Endodermal cell (in vitro differentiated cells): ENCODE measurements around the gene CAMSAP1. TPM values are rescaled to one million over a fixed set of nuclear protein-coding genes. Genes with fewer than 3 reads are reported as not detected.

Experiments used
- DNase-seq: peaks from one replicate; pipeline ENCODE4 v3.0.0-alpha.2; 2017
- H3K27ac ChIP-seq: 2 replicates; pipeline ENCODE4 v1.5.1; 2013; ENCODE audit warnings: mild to moderate bottlenecking, low read depth, low read length, moderate library complexity
- H3K27me3 ChIP-seq: 2 replicates; pipeline ENCODE4 v1.6.1; 2013; ENCODE audit warnings: mild to moderate bottlenecking, low read length, moderate library complexity; ENCODE audit not compliant: insufficient read depth, control insufficient read depth, poor library complexity, severe bottlenecking
- H3K36me3 ChIP-seq: 2 replicates; pipeline ENCODE4 v1.7.0; 2013; ENCODE audit warnings: mild to moderate bottlenecking, low read length, moderate library complexity; ENCODE audit not compliant: control insufficient read depth, insufficient read depth
- H3K4me1 ChIP-seq: one replicate; pipeline ENCODE4 v1.7.0; 2013; ENCODE audit warnings: low read length; ENCODE audit not compliant: control insufficient read depth, insufficient read depth
- H3K4me3 ChIP-seq: 2 replicates; pipeline ENCODE4 v1.5.1; 2013; ENCODE audit warnings: mild to moderate bottlenecking, low read length, moderate library complexity
- H3K9ac ChIP-seq: 2 replicates; pipeline ENCODE4 v1.6.1; 2013; ENCODE audit warnings: mild to moderate bottlenecking, low read length, moderate library complexity; ENCODE audit not compliant: poor library complexity, severe bottlenecking; ENCODE audit errors: extremely low read depth
- H3K9me3 ChIP-seq: 2 replicates; pipeline ENCODE4 v1.6.1; 2013; ENCODE audit warnings: mild to moderate bottlenecking, low read length, moderate library complexity; ENCODE audit not compliant: control insufficient read depth
- H3K27ac Mint-ChIP-seq: 2 replicates; pipeline ENCODE4 v1.8.0; 2020; ENCODE audit warnings: mixed read lengths
- H3K27me3 Mint-ChIP-seq: 2 replicates; pipeline ENCODE4 v1.8.0; 2021; ENCODE audit warnings: mild to moderate bottlenecking, mixed read lengths; ENCODE audit not compliant: insufficient read depth
- H3K36me3 Mint-ChIP-seq: 2 replicates; pipeline ENCODE4 v1.8.0; 2020; ENCODE audit warnings: low read depth, mixed read lengths
- H3K4me1 Mint-ChIP-seq: 2 replicates; pipeline ENCODE4 v1.8.0; 2020; ENCODE audit warnings: mixed read lengths
- H3K4me3 Mint-ChIP-seq: 2 replicates; pipeline ENCODE4 v1.8.0; 2020; ENCODE audit warnings: mild to moderate bottlenecking, moderate library complexity, mixed read lengths
- H3K9me3 Mint-ChIP-seq: 2 replicates; pipeline ENCODE4 v1.8.0; 2020; ENCODE audit warnings: mild to moderate bottlenecking, mixed read lengths
- WGBS, 2 experiments: methylation state at CpG; one replicate each; pipeline versions ENCODE4 v1.1.5 to v1.1.7; 2013; ENCODE audit warnings: missing lambda C conversion rate in 2 of 2, mixed read lengths in 1 of 2; ENCODE audit not compliant: insufficient coverage in 1 of 2, insufficient read length in 1 of 2; 5-methylcytosine and 5-hydroxymethylcytosine counted together
- total RNA-seq, 2 donors: library from RNA; stranded (reverse); fragmentation: NEBNext Ultra II Directional in 1 of 2; extraction: Animal tissue kit (Norgen Biotek cat#: 25700) in 1 of 2; gene quantifications; 2 replicates in 1 of 2; 3 replicates in 1 of 2; pipeline ENCODE4 v1.2.1, GENCODE V29; 2021
- TF ChIP-seq, protein P1 (sequence below): fragments of 200-600 bp; sonication (generic); conservative IDR thresholded peaks from 2 replicates; pipeline ENCODE4 v1.5.0; 2021; ENCODE audit warnings: antibody characterized with exemption, mild to moderate bottlenecking

The CAMSAP1 gene
- total RNA-seq, 2 donors from 2014 or later: 40.1 to 43.1 TPM

DNA sequence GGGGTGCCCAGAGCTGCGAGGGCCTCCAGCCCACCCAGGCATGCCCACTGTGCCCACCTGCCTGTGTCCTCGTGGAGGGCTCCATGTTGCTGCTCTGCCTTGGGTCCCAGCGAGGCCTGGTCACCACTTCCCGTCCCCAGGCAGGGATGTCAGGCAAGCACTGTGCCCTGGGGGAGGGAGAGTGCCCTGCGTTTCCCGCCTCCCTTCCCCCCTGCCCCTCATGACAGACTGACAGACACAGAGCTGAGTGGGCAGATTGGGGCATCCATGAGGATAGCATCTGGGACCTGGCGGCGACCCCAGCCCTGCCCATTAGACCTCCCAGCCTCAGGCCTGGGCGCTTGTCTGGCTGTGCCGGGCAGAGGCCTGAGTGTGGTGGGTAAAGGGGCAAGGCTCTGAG is 148.5 kb downstream of the CAMSAP1 start:
- WGBS, 2 experiments: 88 to 94% methylated on average over 7 to 10 of the region's 10 CpGs
- Mint-ChIP-seq H3K36me3 (no peaks in the 10 kb centered on the region), H3K4me3 (no peak overlapping the region), H3K27me3 (no peaks in the 10 kb centered on the region), H3K27ac (no peak overlapping the region), H3K4me1 (no peaks in the 10 kb centered on the region), H3K9me3 (no peaks in the 10 kb centered on the region)
- Histone ChIP-seq H3K9ac (no peak overlapping the region), H3K27ac (no peak overlapping the region), H3K4me1 (no peaks in the 10 kb centered on the region), H3K36me3 (no peaks in the 10 kb centered on the region), H3K27me3 (no peaks in the 10 kb centered on the region), H3K9me3 (no peaks in the 10 kb centered on the region), H3K4me3 (no peak overlapping the region)
- TF ChIP-seq, protein P1, sequence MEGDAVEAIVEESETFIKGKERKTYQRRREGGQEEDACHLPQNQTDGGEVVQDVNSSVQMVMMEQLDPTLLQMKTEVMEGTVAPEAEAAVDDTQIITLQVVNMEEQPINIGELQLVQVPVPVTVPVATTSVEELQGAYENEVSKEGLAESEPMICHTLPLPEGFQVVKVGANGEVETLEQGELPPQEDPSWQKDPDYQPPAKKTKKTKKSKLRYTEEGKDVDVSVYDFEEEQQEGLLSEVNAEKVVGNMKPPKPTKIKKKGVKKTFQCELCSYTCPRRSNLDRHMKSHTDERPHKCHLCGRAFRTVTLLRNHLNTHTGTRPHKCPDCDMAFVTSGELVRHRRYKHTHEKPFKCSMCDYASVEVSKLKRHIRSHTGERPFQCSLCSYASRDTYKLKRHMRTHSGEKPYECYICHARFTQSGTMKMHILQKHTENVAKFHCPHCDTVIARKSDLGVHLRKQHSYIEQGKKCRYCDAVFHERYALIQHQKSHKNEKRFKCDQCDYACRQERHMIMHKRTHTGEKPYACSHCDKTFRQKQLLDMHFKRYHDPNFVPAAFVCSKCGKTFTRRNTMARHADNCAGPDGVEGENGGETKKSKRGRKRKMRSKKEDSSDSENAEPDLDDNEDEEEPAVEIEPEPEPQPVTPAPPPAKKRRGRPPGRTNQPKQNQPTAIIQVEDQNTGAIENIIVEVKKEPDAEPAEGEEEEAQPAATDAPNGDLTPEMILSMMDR: no peak
- DNase-seq: no peak

Other genes starting within 250 kb of the CAMSAP1 start
- 10 to 100 TPM in 1 of 2 donors, under 1 TPM in 1; 0.46 to 10.7 TPM for gene LCN9, start 244.2 kb downstream of the CAMSAP1 start, total RNA-seq
- gene SOHLH1, start 208.1 kb downstream of the CAMSAP1 start, total RNA-seq: not detected
- gene KCNT1, start 205.4 kb downstream of the CAMSAP1 start, total RNA-seq: under 1 TPM in 1 of 2 donors, not detected in 1; 0.15 TPM
- gene UBAC1, start 53.8 kb upstream of the CAMSAP1 start, total RNA-seq: 10 to 100 TPM; 47.9 to 48.4 TPM
- gene NACC2, start 187.7 kb upstream of the CAMSAP1 start, total RNA-seq: 10 to 100 TPM; 12.4 to 16.7 TPM
- gene TMEM250, start 211.3 kb upstream of the CAMSAP1 start, total RNA-seq: 10 to 100 TPM; 56.4 to 58.4 TPM